ENCODE data around the gene SLC13A3.

DNA sequence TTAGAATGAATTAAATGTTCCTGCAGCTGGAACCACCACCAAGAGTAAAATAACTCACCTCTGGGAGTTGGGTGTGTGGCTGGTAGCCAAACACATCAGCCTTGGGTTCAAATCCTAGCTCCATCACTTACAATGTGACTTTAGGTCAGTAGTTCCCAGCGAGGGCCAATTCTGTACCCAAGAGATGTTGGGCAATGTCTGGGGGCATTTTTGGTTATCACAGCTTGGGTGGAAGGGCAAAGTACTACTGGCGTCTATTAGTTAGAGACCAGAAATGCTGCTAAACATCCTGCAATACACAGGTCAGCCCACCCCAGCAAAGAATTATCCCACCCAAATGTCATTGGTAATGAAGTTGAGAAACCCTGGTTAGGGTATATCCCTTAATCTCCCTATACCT lies 48.8 kb downstream of the SLC13A3 start:
- TF ChIP-seq, protein P1, sequence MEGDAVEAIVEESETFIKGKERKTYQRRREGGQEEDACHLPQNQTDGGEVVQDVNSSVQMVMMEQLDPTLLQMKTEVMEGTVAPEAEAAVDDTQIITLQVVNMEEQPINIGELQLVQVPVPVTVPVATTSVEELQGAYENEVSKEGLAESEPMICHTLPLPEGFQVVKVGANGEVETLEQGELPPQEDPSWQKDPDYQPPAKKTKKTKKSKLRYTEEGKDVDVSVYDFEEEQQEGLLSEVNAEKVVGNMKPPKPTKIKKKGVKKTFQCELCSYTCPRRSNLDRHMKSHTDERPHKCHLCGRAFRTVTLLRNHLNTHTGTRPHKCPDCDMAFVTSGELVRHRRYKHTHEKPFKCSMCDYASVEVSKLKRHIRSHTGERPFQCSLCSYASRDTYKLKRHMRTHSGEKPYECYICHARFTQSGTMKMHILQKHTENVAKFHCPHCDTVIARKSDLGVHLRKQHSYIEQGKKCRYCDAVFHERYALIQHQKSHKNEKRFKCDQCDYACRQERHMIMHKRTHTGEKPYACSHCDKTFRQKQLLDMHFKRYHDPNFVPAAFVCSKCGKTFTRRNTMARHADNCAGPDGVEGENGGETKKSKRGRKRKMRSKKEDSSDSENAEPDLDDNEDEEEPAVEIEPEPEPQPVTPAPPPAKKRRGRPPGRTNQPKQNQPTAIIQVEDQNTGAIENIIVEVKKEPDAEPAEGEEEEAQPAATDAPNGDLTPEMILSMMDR (IDR thresholded peaks at IDR 0.05; ENCODE audit: low read length), result no peak
- no peak for TF ChIP-seq EZH2 (IDR thresholded peaks at IDR 0.05; ENCODE audit: borderline replicate concordance, low read length)

All from OCI-LY1 (cell line).